GM12878 (cell line): Measurements from ENCODE around the gene PAPOLA. TPM values are rescaled to one million over a fixed set of nuclear protein-coding genes. Genes with fewer than 3 reads are reported as not detected.

Experiments
- CBX5 ChIP-seq: sonication (generic); IDR thresholded peaks from 2 replicates; pipeline ENCODE4 v1.6.1; 2016; ENCODE audit warnings: low read depth, moderate library complexity, mild to moderate bottlenecking, inconsistent platforms
- HCFC1 ChIP-seq: fragments of 150-350 bp; IDR thresholded peaks from 2 replicates; pipeline ENCODE4 v1.6.1; 2014; ENCODE audit warnings: low read length
- RB1 ChIP-seq: fragments of 450-650 bp; formaldehyde crosslinking; IDR thresholded peaks from 2 replicates; pipeline ENCODE4 v1.6.1; 2017; ENCODE audit warnings: mild to moderate bottlenecking, borderline replicate concordance
- SREBF1 ChIP-seq: IDR thresholded peaks from 2 replicates; pipeline ENCODE4 v1.6.1; 2012; ENCODE audit warnings: mild to moderate bottlenecking, low read length
- ZBTB40 ChIP-seq: fragments of 450-650 bp; IDR thresholded peaks from 2 replicates; pipeline ENCODE4 v1.6.1; 2016; ENCODE audit warnings: mild to moderate bottlenecking, moderate library complexity, borderline replicate concordance
- polyA plus RNA-seq, 11 experiments: library from polyadenylated mRNA; depleted of rRNA in 4 of 11; unstranded in 6 of 11; stranded (reverse) in 5 of 11; fragments of >200 nt; fragmentation: Nextera tagmentation in 4 of 11; fragmentation: Illumina TruSeq in 1 of 11; extraction: Ambion mirVana in 4 of 11; extraction: Trizol in 1 of 11; gene quantifications; 1 replicate in 1 of 11; 2 replicates in 10 of 11; pipeline versions ENCODE4 v1.2.1 to v1.2.3, GENCODE V29; 2011 to 2016; ENCODE audit warnings: inconsistent platforms in 2 of 11, missing spikeins in 2 of 11, low read depth in 1 of 11
- total RNA-seq, 4 experiments: library from RNA; depleted of rRNA in 3 of 4; stranded (reverse); fragments of >200 nt in 3 of 4; fragmentation: Illumina TruSeq in 1 of 4; extraction: Trizol in 1 of 4; gene quantifications; 2 replicates each; pipeline versions ENCODE4 v1.2.1 to v1.2.3, GENCODE V29; 2013 to 2021
- TF ChIP-seq, protein P1 (sequence below): IDR thresholded peaks from 2 replicates; pipeline ENCODE4 v1.6.1; 2012; ENCODE audit warnings: low read depth, low read length, improper control_type of control experiment

The PAPOLA gene
- total and polyA plus RNA-seq, 10 of the 15 experiments (the other 5 are each of a cell fraction or from before 2014, with no cell fraction given): 46.0 to 185 (median 114) TPM

DNA sequence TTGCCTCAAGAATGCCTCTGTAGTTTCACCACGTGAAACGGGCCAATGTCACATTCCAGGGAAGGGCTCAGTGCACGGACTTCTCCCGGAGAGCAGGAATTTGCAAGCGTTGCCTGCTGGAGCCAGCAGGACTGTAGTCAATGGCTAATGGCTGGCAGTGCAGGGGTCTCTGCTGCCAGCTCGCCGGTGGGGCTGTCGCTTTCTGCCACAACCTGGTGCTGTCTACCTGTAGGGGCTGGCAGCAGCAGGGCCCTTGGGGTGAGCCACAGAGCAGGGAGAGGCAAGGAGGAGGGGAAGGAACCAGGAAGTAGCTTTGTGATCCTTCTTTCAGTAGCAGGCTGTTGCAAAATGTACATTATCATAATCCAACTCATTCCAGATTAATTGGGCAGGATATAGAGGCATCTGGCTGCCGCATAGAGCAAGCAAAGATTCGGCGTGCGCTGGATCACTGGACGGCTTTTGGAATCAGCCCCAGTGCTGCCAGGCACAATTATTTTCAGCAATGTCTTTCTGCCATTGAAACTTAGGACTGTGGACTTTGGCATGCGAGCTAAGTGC is 114.1 kb downstream of the PAPOLA start (continued):
- TF ChIP-seq ZBTB40 (no peak), CBX5 (no peak), RB1 (no peak), HCFC1 (no peak), SREBF1 (no peak)
- TF ChIP-seq, protein P1, sequence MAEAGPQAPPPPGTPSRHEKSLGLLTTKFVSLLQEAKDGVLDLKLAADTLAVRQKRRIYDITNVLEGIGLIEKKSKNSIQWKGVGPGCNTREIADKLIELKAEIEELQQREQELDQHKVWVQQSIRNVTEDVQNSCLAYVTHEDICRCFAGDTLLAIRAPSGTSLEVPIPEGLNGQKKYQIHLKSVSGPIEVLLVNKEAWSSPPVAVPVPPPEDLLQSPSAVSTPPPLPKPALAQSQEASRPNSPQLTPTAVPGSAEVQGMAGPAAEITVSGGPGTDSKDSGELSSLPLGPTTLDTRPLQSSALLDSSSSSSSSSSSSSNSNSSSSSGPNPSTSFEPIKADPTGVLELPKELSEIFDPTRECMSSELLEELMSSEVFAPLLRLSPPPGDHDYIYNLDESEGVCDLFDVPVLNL: no peak

Other genes starting within 250 kb of the PAPOLA start
- gene BDKRB1, start 246.2 kb upstream of the PAPOLA start, total RNA-seq (2014; rRNA removed): not detected in 2 replicates
- not detected in 2 replicates for gene BDKRB1, start 246.2 kb upstream of the PAPOLA start, total RNA-seq (2014; rRNA removed; fragmentation: Illumina TruSeq; extraction: Trizol)
- 0.21 TPM in 1 of 2 replicates, not detected in the other for gene BDKRB1, start 246.2 kb upstream of the PAPOLA start, total RNA-seq (2021)
- gene BDKRB1, start 246.2 kb upstream of the PAPOLA start, polyA plus RNA-seq (2011; rRNA removed): not detected in 2 replicates
- gene BDKRB1, start 246.2 kb upstream of the PAPOLA start, polyA plus RNA-seq (2014; fragmentation: Illumina TruSeq; extraction: Trizol): not detected in 2 replicates
- gene BDKRB1, start 246.2 kb upstream of the PAPOLA start, polyA plus RNA-seq (2014; fragmentation: Nextera tagmentation; extraction: Ambion mirVana): not detected
- gene BDKRB1, start 246.2 kb upstream of the PAPOLA start, polyA plus RNA-seq (2014; rRNA removed): not detected in 2 replicates
- not detected for gene BDKRB1, start 246.2 kb upstream of the PAPOLA start, polyA plus RNA-seq (2016; fragmentation: Nextera tagmentation; extraction: Ambion mirVana)
- gene ATG2B, start 139.0 kb upstream of the PAPOLA start, total RNA-seq (2014; rRNA removed): 13.9 and 14.3 TPM in 2 replicates
- gene ATG2B, start 139.0 kb upstream of the PAPOLA start, total RNA-seq (2014; rRNA removed; fragmentation: Illumina TruSeq; extraction: Trizol): 13.5 and 16.2 TPM in 2 replicates
- 8.5 and 9.3 TPM in 2 replicates for gene ATG2B, start 139.0 kb upstream of the PAPOLA start, total RNA-seq (2021)
- gene ATG2B, start 139.0 kb upstream of the PAPOLA start, polyA plus RNA-seq (2011; rRNA removed): 15.4 and 20.2 TPM in 2 replicates
- gene ATG2B, start 139.0 kb upstream of the PAPOLA start, polyA plus RNA-seq (2014; fragmentation: Illumina TruSeq; extraction: Trizol): 13.1 and 15.4 TPM in 2 replicates
- gene ATG2B, start 139.0 kb upstream of the PAPOLA start, polyA plus RNA-seq (2014; fragmentation: Nextera tagmentation; extraction: Ambion mirVana): under 1 TPM; 0.84 to 0.97 TPM
- 10.3 and 10.5 TPM in 2 replicates for gene ATG2B, start 139.0 kb upstream of the PAPOLA start, polyA plus RNA-seq (2014; rRNA removed)
- 1 to 10 TPM; 2.9 to 3.8 TPM for gene ATG2B, start 139.0 kb upstream of the PAPOLA start, polyA plus RNA-seq (2016; fragmentation: Nextera tagmentation; extraction: Ambion mirVana)
- 18.2 and 24.5 TPM in 2 replicates for gene GSKIP, start 138.9 kb upstream of the PAPOLA start, total RNA-seq (2014; rRNA removed)
- 22.0 and 22.8 TPM in 2 replicates for gene GSKIP, start 138.9 kb upstream of the PAPOLA start, total RNA-seq (2014; rRNA removed; fragmentation: Illumina TruSeq; extraction: Trizol)
- 18.9 and 20.5 TPM in 2 replicates for gene GSKIP, start 138.9 kb upstream of the PAPOLA start, total RNA-seq (2021)
- 28.4 and 50.1 TPM in 2 replicates for gene GSKIP, start 138.9 kb upstream of the PAPOLA start, polyA plus RNA-seq (2011; rRNA removed)
- 23.7 and 31.3 TPM in 2 replicates for gene GSKIP, start 138.9 kb upstream of the PAPOLA start, polyA plus RNA-seq (2014; fragmentation: Illumina TruSeq; extraction: Trizol)
- gene GSKIP, start 138.9 kb upstream of the PAPOLA start, polyA plus RNA-seq (2014; fragmentation: Nextera tagmentation; extraction: Ambion mirVana): 10 to 100 TPM; 37.7 to 75.2 TPM
- 12.6 and 15.4 TPM in 2 replicates for gene GSKIP, start 138.9 kb upstream of the PAPOLA start, polyA plus RNA-seq (2014; rRNA removed)
- gene GSKIP, start 138.9 kb upstream of the PAPOLA start, polyA plus RNA-seq (2016; fragmentation: Nextera tagmentation; extraction: Ambion mirVana): 10 to 100 TPM; 34.3 to 43.2 TPM
- gene AK7, start 110.3 kb upstream of the PAPOLA start, total RNA-seq (2014; rRNA removed): 0.34 and 0.38 TPM in 2 replicates
- 0.45 and 0.78 TPM in 2 replicates for gene AK7, start 110.3 kb upstream of the PAPOLA start, total RNA-seq (2014; rRNA removed; fragmentation: Illumina TruSeq; extraction: Trizol)
- 0.45 and 0.69 TPM in 2 replicates for gene AK7, start 110.3 kb upstream of the PAPOLA start, total RNA-seq (2021)
- 0.56 and 0.61 TPM in 2 replicates for gene AK7, start 110.3 kb upstream of the PAPOLA start, polyA plus RNA-seq (2011; rRNA removed)
- 0.78 and 1.2 TPM in 2 replicates for gene AK7, start 110.3 kb upstream of the PAPOLA start, polyA plus RNA-seq (2014; fragmentation: Illumina TruSeq; extraction: Trizol)
- under 1 TPM in 1 of 2 experiments, not detected in 1; 0.33 TPM for gene AK7, start 110.3 kb upstream of the PAPOLA start, polyA plus RNA-seq (2014; fragmentation: Nextera tagmentation; extraction: Ambion mirVana)
- gene AK7, start 110.3 kb upstream of the PAPOLA start, polyA plus RNA-seq (2014; rRNA removed): 0.46 and 0.86 TPM in 2 replicates
- gene AK7, start 110.3 kb upstream of the PAPOLA start, polyA plus RNA-seq (2016; fragmentation: Nextera tagmentation; extraction: Ambion mirVana): 1 to 10 TPM in 1 of 2 experiments, under 1 TPM in 1; 0.53 to 1.1 TPM